KOPT-K1 (cell line): ENCODE data around the gene STPG2.

ENCODE experiments used
- H3K27ac ChIP-seq: fragments of 200-600 bp; sonication (generic); 2 replicates; pipeline ENCODE4 v1.5.1; 2016; ENCODE audit warnings: antibody characterized with exemption, mild to moderate bottlenecking, low read depth, low read length; ENCODE audit not compliant: poor library complexity, severe bottlenecking
- H3K36me3 ChIP-seq: fragments of 200-600 bp; sonication (generic); 2 replicates; pipeline ENCODE4 v1.5.1; 2017; ENCODE audit warnings: antibody characterized with exemption, mild to moderate bottlenecking, low read length, moderate library complexity; ENCODE audit not compliant: insufficient read depth
- H3K9me3 ChIP-seq: fragments of 200-600 bp; sonication (generic); 2 replicates; pipeline ENCODE4 v1.5.1; 2017; ENCODE audit warnings: antibody characterized with exemption, low read length, mild to moderate bottlenecking; ENCODE audit not compliant: insufficient read depth, poor library complexity, severe bottlenecking

STPG2 gene

DNA sequence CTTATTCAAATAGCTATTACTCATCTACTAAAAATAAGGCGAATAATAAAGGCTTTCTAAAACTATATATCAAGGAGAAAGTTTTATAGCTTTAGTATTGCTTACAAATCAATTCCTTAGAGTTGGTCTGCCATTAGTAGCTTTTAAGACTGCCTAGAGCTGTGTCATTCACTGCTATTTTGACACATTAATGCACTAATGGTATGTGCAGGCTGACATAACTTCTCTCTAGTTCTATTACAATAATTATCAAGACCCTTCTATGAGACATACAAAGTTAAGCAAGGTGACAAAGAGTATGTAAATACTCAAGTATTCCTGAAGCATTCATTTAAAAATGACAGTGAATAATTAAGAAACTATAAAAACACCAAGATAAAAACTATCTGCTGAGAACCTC lies 625.3 kb downstream of the STPG2 start:
- no peaks in the 10 kb centered on the region for H3K36me3 ChIP-seq
- no peaks in the 10 kb centered on the region for H3K9me3 ChIP-seq
- no peak overlapping the region for H3K27ac ChIP-seq

DNA sequence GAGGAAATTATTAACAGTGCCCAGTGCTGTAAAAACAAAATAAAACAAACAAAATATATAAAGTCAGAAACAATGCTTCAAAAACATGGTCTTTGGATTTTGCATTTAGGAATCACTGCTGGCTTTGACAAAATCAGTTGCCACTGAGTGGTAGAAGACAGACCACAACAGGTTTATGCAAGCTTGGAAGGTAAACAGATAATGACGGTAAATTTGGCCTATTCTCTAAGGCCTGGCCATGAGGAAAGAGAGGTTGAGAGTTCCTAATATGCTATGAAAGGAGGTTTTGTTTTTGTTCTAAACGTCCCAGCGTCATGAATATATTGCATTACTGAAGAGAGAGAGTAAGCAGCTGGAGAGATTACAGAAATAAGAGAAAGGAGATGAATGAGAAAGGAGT lies 629.4 kb downstream of the STPG2 start:
- Histone ChIP-seq H3K36me3 (no peaks in the 10 kb centered on the region), H3K27ac (no peak overlapping the region), H3K9me3 (no peaks in the 10 kb centered on the region)
